ENCODE measurements around the gene TBC1D8. TPM values are rescaled to one million over a fixed set of nuclear protein-coding genes. Genes with fewer than 3 reads are reported as not detected.

Gene TBC1D8
- polyA plus RNA-seq, 3 donors = 29.3 to 47.8 (median 32.2) TPM

Other genes starting within 250 kb of the TBC1D8 start
- gene RPL31, start 149.1 kb downstream of the TBC1D8 start, polyA plus RNA-seq (ENCODE audit: insufficient read length in 3 of 3) = 1,000 to 10,000 TPM; 2,489 to 3,007 (median 2,873) TPM
- gene CNOT11, start 101.5 kb upstream of the TBC1D8 start, polyA plus RNA-seq (ENCODE audit: insufficient read length in 3 of 3) = 10 to 100 TPM; 51.6 to 60.6 (median 53.7) TPM
- 10 to 100 TPM; 40.3 to 72.8 (median 47.4) TPM for gene RNF149, start 157.3 kb upstream of the TBC1D8 start, polyA plus RNA-seq (ENCODE audit: insufficient read length in 3 of 3)
- gene CREG2, start 236.1 kb upstream of the TBC1D8 start, polyA plus RNA-seq (ENCODE audit: insufficient read length in 3 of 3) = 1 to 10 TPM in 1 of 3 donors, under 1 TPM in 2; 0.46 to 1.7 (median 0.98) TPM